GM18873 (cell line): ENCODE measurements around the gene ZFYVE21.

Source experiments
- ATAC-seq: cut with Tn5 transposase; IDR thresholded peaks from one replicate; pipeline ENCODE4 v1.9.1; 2021; ENCODE audit warnings: mild to moderate bottlenecking, moderate library complexity, moderate number of reproducible peaks; ENCODE audit not compliant: unreplicated experiment, low FRiP score

The ZFYVE21 gene

DNA sequence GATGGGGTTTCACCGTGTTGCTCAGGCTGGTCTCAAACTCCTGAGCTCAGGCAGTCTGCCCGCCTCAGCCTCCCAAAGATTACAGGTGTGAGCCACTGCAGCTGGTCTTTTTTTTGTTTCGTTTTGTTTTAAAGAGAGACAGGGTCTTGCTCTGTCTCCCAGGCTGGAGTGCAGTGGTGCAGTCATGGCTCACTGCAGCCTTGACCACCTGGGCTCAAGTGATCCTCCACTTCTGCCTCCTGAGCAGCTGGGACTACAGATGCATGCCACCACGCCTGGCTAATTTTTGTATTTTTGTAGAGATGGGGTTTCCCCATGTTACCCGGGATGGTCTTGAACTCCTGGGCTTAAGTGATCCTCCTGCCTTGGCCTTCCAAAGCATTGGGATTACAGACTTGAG is 24.0 kb upstream of the ZFYVE21 start:
- ATAC-seq, result peak; percentile 58

DNA sequence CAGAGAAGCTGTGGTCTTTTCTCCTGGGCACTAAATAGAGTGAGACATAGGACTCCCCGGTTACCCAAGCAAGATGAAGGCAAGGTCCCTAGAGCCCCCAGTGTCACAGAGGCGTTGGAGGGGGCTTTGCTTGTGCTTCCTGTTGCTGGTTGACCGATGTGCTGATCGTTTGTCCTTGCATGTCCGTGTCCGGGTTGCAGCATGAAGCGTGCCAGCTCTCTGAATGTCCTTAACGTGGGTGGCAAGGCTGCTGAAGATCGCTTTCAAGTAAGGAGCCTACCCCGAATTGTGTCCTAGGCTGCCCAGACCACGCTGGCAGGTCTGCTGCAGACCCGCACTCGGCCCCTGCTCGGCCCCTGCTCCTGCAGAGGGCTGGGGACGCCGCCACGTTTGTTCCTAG is 23.5 kb upstream of the ZFYVE21 start:
- ATAC-seq, result no peak

DNA sequence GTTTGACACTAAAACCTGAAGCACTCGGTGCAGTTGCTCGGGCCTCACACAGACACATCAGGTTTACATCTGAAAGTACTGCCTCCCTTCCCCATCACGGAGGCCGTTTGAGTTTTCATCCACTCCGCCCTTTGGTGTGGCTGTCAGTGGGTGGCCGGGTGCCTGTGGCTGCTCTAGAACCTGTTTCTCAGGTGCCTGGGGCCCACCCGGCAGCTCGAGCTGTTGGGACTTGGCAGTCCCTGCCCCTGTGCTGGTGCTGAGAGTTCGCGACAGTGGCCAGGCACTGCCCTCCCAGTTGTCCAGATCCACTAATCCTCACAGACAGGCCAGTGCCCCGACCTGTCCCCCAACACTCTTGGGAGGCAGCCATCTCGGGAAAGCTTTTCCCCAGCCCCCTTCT is 22.7 kb upstream of the ZFYVE21 start:
- ATAC-seq, result no peak

- ATAC-seq, result no peak
These were observed 22.1 kb upstream of the ZFYVE21 start for GRCh38 chr14:103693515-103693914.

DNA sequence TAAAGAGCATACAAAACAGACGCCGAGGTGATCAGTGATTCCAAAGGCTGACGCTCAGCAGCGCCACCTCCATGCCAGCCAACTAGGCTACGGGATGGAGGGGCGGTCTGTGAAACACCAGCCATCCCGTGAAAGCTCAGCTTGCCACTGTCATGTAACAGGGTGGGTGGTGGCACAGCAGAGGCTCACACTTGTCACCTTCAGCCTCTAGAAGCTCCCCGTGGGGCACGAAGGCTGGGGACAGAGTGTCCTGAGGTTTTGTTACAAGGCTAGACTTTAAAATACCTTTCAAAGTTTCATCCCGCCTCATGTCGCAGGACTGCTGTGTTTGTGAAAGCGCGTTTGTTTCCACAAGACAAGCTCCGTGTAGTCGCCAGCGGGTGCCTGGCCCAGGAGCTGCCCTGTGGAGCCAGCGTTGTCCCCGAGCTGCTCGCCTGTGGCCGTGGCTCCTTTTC is 21.0 kb upstream of the ZFYVE21 start:
- ATAC-seq, result no peak

DNA sequence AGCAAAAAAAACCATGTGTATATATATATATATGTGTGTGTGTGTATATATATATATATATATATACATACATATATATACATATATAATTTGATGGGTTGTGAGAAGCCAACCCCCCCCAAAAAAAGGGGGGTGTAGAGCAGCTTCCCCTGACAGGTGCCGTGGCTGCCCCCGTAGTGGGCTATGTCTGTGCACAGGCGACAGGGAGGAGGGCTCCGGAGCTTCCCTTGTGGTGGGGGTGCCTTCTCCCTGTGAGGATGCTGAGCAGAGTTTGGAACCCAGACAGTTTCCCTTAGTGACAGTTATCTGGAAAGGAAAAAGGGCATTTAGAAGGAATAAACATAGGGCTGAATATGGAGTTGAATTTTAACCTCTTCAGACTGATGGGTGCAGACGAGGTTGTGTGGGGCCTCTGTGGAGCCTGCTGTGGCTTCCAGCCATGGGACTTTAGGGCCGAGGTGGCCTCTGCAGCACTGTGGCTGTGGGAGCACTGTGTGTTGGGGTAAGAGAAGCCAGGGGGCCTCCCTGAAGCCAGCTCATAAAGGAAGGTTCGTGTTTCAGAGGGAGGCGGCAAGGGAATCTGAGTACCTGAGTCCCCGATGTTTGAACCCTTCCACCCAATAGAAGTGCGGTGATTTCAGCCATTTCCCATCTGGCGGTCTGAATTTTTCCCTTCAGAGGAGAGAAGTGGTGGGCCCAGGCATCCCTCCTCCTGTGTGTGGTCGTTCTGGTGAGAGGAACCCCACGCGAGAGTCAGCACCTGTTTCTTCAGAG is 20.1 kb upstream of the ZFYVE21 start:
- ATAC-seq, result no peak

GRCh38 chr14:103696070-103696402 is 19.6 kb upstream of the ZFYVE21 start:
- ATAC-seq, result no peak

GRCh38 chr14:103696466-103697071 is 19.0 kb upstream of the ZFYVE21 start:
- no peak for ATAC-seq

- ATAC-seq, result no peak
These were observed 18.4 kb upstream of the ZFYVE21 start for GRCh38 chr14:103697206-103697602.

DNA sequence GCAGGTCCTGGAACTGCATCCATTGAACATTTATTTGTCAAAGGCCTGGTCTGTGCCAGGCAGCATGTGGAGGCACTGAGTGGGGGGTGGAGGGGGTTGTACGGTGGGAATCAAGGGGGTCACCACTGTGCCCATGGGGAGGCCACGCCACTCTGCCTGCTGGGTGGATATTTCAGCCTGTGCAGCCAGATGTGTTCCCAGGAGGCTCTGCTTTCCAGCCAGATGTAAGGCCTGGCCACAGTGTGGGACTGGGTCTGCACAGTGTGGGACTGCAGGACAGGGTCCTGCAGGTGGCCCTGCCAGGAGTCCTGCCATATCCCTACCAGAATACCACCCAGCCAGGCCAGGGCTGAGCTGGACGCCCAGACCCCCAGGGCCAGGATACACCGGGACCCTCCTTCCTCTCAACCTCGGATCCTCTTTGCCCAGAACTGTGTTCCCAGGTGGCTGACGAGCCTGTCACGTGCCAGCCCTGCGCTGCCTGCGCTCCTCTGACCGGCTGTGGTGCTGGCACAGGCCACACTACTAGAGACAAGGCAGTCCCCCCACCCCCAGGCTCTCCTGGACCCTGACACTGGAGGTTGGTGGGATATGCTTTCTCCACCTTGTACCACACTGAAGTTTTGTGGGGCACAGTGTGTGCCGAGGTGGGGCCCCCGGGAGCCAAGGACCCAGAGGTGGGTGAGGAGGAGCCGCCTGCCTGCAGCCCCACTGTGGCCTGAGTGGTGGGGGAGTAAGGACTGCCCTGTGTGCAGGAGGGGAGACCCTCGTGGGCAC is 17.8 kb upstream of the ZFYVE21 start:
- ATAC-seq, result no peak

DNA sequence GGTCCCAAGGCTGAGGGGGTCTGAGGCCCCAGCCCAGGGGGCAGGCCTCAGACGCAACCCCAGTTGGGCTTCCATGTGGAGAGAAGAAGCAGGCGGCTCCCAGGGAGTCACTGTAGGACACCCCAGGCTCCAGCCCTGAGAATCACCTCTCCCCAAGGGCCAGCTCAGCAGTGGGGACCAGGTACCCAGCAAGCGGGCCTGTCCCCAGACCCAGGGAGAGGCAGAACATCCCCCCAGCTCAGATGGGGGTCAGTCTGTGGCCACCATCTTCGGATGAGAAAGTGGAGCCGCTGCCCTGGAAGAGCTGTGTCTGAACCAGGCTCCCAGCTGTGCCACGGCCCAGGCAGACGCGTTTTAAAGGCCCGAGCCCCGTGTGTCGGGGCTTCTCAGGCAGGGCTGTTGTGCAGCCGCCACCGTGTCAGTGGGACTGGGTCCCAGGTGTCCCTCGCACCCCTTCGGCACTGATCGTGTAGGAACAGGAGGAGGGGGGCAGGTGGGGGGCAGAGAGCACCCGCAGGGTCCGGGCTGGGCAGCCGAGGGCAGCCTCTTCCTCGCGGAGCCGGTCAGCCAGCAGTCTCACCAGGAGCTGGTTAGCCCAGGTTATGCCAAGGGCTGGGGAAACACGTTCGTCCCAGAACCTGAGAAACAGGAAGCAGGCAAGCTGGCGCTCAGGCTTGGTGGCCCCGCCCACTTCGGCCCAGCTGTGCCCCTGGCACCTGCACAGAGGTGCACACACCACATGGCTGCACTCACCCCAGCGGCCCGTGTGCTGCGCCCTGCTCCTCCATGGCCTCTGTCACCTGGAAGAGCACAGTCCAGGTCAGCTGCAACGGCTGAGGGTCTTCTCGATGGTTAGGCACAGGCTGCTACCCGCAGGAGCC is 17.0 kb upstream of the ZFYVE21 start:
- ATAC-seq, result no peak

GRCh38 chr14:103699261-103699661 is 16.3 kb upstream of the ZFYVE21 start:
- ATAC-seq, result no peak

GRCh38 chr14:103699901-103700752 is 15.5 kb upstream of the ZFYVE21 start:
- ATAC-seq, result no peak

DNA sequence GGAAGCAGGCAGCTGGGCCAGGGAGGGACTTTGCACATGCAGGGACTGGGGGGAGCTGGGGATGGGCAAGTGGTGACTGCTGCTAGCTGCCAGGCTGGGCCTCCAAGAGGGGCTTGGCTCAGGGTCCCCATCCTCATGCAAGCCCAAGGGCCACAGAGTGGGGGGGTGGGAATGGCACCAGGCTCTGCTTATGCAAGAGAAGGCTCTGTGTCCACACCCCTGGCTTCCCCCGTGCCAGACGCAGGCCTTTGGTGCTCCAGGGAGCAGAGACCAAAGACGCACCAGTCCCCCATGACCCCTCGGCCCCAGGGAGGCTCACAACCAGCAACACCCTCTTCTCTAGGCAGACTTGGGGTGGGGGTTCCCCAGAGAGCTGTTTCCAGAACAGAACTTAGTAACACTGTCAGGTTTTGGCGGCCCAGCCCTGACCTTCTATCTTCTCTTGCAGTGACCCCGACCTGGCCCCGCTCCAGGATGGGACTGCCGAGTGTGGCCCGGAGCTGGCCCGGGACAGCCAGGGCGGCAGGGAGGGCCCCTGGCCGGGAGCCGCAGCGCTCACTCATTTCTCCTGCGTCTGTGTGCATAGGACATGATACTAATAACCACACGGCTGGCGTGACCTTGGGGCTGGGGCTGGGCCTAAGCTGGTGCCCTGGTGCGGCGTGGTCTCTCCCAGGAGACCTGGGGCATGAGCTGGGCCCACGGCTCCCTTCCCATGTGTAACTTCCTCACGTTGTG is 14.7 kb upstream of the ZFYVE21 start:
- no peak for ATAC-seq

- ATAC-seq, result no peak
These were observed 13.5 kb upstream of the ZFYVE21 start for GRCh38 chr14:103702095-103702494.

- no peak for ATAC-seq
These were observed 12.8 kb upstream of the ZFYVE21 start for GRCh38 chr14:103702497-103703432.

GRCh38 chr14:103703433-103704385 is 11.9 kb upstream of the ZFYVE21 start:
- no peak for ATAC-seq
